Esophagus muscularis mucosa (tissue), 4 donors: Measurements from ENCODE around the gene F8. TPM values are rescaled to one million over a fixed set of nuclear protein-coding genes. Genes with fewer than 3 reads are reported as not detected.

Experiments
- DNase-seq: peaks from one replicate; pipeline ENCODE4 v3.0.0-alpha.2; 2017; ENCODE audit errors: extremely low spot score
- H3K27ac ChIP-seq, 4 donors: fragments of 200-600 bp; sonication (generic); replicated peaks in 1 of 4; 1 replicate in 3 of 4; 2 replicates in 1 of 4; pipeline ENCODE4 v1.5.1; 2016 to 2019; ENCODE audit warnings: mild to moderate bottlenecking in 1 of 4
- H3K27me3 ChIP-seq, 4 donors: fragments of 200-600 bp; sonication (generic); one replicate each; pipeline versions ENCODE4 v1.5.1 to v1.6.0; 2016 to 2019
- H3K36me3 ChIP-seq, 4 donors: fragments of 200-600 bp; sonication (generic); one replicate each; pipeline ENCODE4 v1.5.1; 2016 to 2019
- H3K4me1 ChIP-seq, 4 donors: fragments of 200-600 bp; sonication (generic); one replicate each; pipeline ENCODE4 v1.5.1; 2016 to 2019
- H3K4me3 ChIP-seq, 4 donors: fragments of 200-600 bp; sonication (generic); 1 replicate in 2 of 4; 2 replicates in 2 of 4; pipeline ENCODE4 v1.5.1; 2016 to 2019; ENCODE audit warnings: mild to moderate bottlenecking in 4 of 4, moderate library complexity in 1 of 4
- H3K9me3 ChIP-seq, 4 donors: fragments of 200-600 bp; sonication (generic); 1 replicate in 3 of 4; 2 replicates in 1 of 4; pipeline ENCODE4 v1.5.1; 2016 to 2019
- CTCF ChIP-seq, 3 experiments: fragments of 200-600 bp in 2 of 3; fragments of 450-650 bp in 1 of 3; sonication (generic) in 2 of 3; IDR thresholded peaks; one replicate each; pipeline ENCODE4 v1.5.1; 2017 to 2019; ENCODE audit warnings: antibody characterized with exemption in 3 of 3, mild to moderate bottlenecking in 2 of 3, moderate library complexity in 1 of 3
- EP300 ChIP-seq: sonication (generic); formaldehyde crosslinking; IDR thresholded peaks from one replicate; pipeline ENCODE4 v1.6.1; 2017; ENCODE audit warnings: antibody characterized with exemption
- POLR2A ChIP-seq: fragments of 450-650 bp; IDR thresholded peaks from one replicate; pipeline ENCODE4 v1.6.1; 2017; ENCODE audit warnings: antibody characterized with exemption, moderate library complexity, mild to moderate bottlenecking, low read depth
- POLR2AphosphoS5 ChIP-seq, 2 donors: sonication (generic); formaldehyde crosslinking; IDR thresholded peaks; one replicate each; pipeline ENCODE4 v1.6.1; 2017; ENCODE audit warnings: antibody characterized with exemption in 2 of 2
- WGBS: methylation state at CpG from one replicate; pipeline ENCODE4 v1.1.5; 2018; 5-methylcytosine and 5-hydroxymethylcytosine counted together
- intact Hi-C: fragments of 100-400 bp; cut with DNase I; formaldehyde crosslinking; loops from one replicate; pipeline ENCODE4 v1.15.1; 2023
- total RNA-seq, 4 donors: library from RNA; depleted of rRNA; stranded (reverse); fragments of >200 nt; gene quantifications; one replicate each; pipeline versions ENCODE4 v1.1.0 to v1.2.1, GENCODE V29; 2016

F8 gene
- total RNA-seq, 4 donors from 2014 or later = 17.0 to 30.0 (median 22.3) TPM

- H3K4me3 ChIP-seq = no peak overlapping the region
- H3K9me3 ChIP-seq = no peaks in the 10 kb centered on the region
- 24% methylated on average over 1 of the region's 1 CpG for WGBS
- no peak for DNase-seq
- intact Hi-C loops = no loop called here
- H3K27ac ChIP-seq = no peak overlapping the region
- H3K27me3 ChIP-seq = no peaks in the 10 kb centered on the region
- H3K36me3 ChIP-seq = no peaks in the 10 kb centered on the region
- TF ChIP-seq POLR2A (no peak), CTCF (IDR thresholded peaks at IDR 0.05) (no peak)
- H3K4me1 ChIP-seq = no peaks in the 10 kb centered on the region
Measured at GRCh38 chrX:154813801-154814200, 208.7 kb downstream of the F8 start.

DNA sequence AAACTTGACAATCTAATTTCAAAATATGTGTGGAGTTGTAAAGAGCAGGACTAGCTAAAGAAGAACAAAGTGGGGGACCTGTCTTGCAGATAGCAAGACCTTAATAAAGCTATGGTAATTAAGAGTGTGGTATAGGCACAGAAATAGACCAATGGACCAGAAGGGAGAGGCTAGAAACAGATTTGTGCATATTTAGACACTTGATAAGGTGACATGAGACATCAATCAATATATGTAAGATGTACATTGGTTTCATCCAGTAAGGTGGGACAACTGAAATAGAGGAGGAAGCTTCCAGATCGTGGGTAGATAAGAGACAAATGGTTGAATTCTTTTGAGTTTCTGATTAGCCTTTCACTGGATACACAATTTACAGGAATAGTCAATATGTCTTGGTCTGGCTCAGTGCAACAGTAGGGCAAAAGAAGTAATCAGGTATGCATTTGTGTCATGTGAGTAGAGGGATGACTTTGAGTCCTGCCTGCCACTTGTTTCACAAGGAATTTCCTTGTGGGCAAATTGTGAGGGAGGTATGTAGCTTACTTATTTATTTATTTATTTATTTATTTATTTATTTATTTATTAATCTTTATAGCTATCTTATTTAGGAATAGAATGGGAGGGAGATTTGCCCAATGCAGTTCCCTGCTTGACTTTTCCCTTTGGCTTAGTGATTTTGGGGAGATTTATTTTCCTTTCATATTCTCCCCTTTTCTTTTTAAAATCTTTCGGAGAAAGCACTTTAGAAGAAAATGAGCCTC, 210.0 kb downstream of the F8 start:
- DNase-seq = no peak
- H3K9me3 ChIP-seq = peaks cover 0 to under 1% (median 0%) of the 10 kb centered on the region in 4 donors
- intact Hi-C loops = no loop called here
- no peaks in the 10 kb centered on the region for H3K4me1 ChIP-seq
- H3K27ac ChIP-seq = no peak overlapping the region
- H3K4me3 ChIP-seq = no peak overlapping the region
- 60% methylated on average over 2 of the region's 2 CpGs for WGBS
- no peaks in the 10 kb centered on the region for H3K36me3 ChIP-seq
- TF ChIP-seq POLR2A (no peak), EP300 (no peak)
- H3K27me3 ChIP-seq = no peaks in the 10 kb centered on the region

DNA sequence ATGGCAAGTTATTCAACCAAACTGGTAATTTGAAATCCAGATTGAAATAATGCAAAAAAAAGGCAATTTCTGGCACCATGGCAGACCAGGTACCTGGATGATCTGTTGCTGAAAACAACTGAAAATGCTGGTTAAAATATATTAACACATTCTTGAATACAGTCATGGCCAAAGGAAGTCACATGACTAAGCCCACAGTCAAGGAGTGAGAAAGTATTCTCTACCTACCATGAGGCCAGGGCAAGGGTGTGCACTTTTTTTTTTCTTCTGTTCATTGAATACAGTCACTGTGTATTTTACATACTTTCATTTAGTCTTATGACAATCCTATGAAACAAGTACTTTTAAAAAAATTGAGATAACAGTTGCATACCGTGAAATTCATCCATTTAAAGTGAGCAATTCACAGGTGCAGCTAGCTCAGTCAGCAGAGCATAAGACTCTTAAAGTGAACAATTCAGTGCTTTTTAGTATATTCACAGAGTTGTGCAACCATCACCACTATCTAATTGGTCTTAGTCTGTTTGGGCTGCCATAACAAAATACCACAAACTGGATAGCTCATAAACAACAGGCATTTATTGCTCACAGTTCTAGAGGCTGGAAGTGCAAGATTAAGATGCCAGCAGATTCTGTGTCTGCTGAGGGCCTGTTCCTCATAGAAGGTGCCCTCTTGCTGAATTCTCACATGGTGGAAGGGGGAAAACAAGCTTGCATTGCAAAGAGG, 212.4 kb downstream of the F8 start:
- TF ChIP-seq EP300 (no peak), CTCF (IDR thresholded peaks at IDR 0.05) (no peak), POLR2A (no peak), POLR2AphosphoS5 (IDR thresholded peaks at IDR 0.05) (no peak)
- H3K9me3 ChIP-seq = peaks cover 0 to 8% (median 0%) of the 10 kb centered on the region in 4 donors
- WGBS = 64% methylated on average over 1 of the region's 1 CpG
- no peak overlapping the region for H3K27ac ChIP-seq
- H3K27me3 ChIP-seq = no peaks in the 10 kb centered on the region
- no peak for DNase-seq
- no peaks in the 10 kb centered on the region for H3K36me3 ChIP-seq
- H3K4me1 ChIP-seq = peaks cover 0 to 6% (median 6%) of the 10 kb centered on the region in 4 donors
- intact Hi-C loops = no loop called here
- H3K4me3 ChIP-seq = no peak overlapping the region

GRCh38 chrX:154806837-154807501, 215.6 kb downstream of the F8 start:
- intact Hi-C loops = no loop called here
- Histone ChIP-seq H3K36me3 (no peaks in the 10 kb centered on the region), H3K27me3 (no peaks in the 10 kb centered on the region), H3K27ac (no peak overlapping the region), H3K4me1 (peaks cover 4 to 23% (median 17%) of the 10 kb centered on the region in 4 donors), H3K4me3 (no peak overlapping the region), H3K9me3 (peaks cover 0 to 8% (median 0%) of the 10 kb centered on the region in 4 donors)
- WGBS = 91% methylated on average over 5 of the region's 5 CpGs
- TF ChIP-seq CTCF (IDR thresholded peaks at IDR 0.05) (no peak), EP300 (no peak), POLR2A (no peak), POLR2AphosphoS5 (IDR thresholded peaks at IDR 0.05) (no peak)
- no peak for DNase-seq

GRCh38 chrX:154805696-154806091, 216.8 kb downstream of the F8 start:
- Histone ChIP-seq H3K36me3 (no peaks in the 10 kb centered on the region), H3K9me3 (peaks cover 0 to 8% (median 0%) of the 10 kb centered on the region in 4 donors), H3K4me1 (peaks cover 4 to 24% (median 18%) of the 10 kb centered on the region in 4 donors), H3K27ac (peak overlapping the region; percentile 72 to 85 (median 82)), H3K27me3 (no peaks in the 10 kb centered on the region), H3K4me3 (peak overlapping the region; percentile 68 to 77 (median 71))
- WGBS = 49% methylated on average over 13 of the region's 13 CpGs
- TF ChIP-seq POLR2AphosphoS5 (IDR thresholded peaks at IDR 0.05) = no peak
- TF ChIP-seq CTCF (IDR thresholded peaks at IDR 0.05) = no peak
- no peak for TF ChIP-seq EP300
- TF ChIP-seq POLR2A = no peak
- intact Hi-C loops = no loop called here
- no peak for DNase-seq
